HEK293 (cell line): ENCODE measurements around the gene NOVA2.
"Not testable (repeated sequence)": the region's sequence is repeated elsewhere in the genome, so short reads cannot be mapped to it uniquely, and the experiment has no call there.

Experiments
- CTCF ChIA-PET: fragments of 350-600 bp; formaldehyde crosslinking; extraction: SDS; loops from one replicate; lab custom pipeline; 2021; ENCODE audit warnings: antibody characterized with exemption; lab: Yijun Ruan, JAX
- POLR2A ChIA-PET: fragments of 300-600 bp; formaldehyde crosslinking; extraction: SDS; loops from one replicate; lab custom pipeline; 2020; ENCODE audit warnings: antibody characterized with exemption, inconsistent platforms; lab: Yijun Ruan, JAX
- H3K27ac ChIP-seq: fragments of 200-500 bp; sonication (Bioruptor generic); 2 replicates; pipeline ENCODE4 v1.5.1; 2014; ENCODE audit warnings: low read depth, low read length, control low read depth, inconsistent platforms; ENCODE audit errors: extremely low read depth
- H3K36me3 ChIP-seq, 2 experiments: fragments of 200-500 bp in 1 of 2; sonication (Bioruptor generic) in 1 of 2; 1 replicate in 1 of 2; 2 replicates in 1 of 2; pipeline ENCODE4 v1.5.1; 2014 to 2017; ENCODE audit warnings: inconsistent platforms in 2 of 2, low read length in 2 of 2; ENCODE audit not compliant: control insufficient read depth in 2 of 2, insufficient read depth in 1 of 2
- H3K4me1 ChIP-seq: fragments of 200-500 bp; sonication (Bioruptor generic); 2 replicates; pipeline ENCODE4 v1.5.1; 2014; ENCODE audit warnings: mild to moderate bottlenecking, low read length, inconsistent platforms; ENCODE audit not compliant: control insufficient read depth, insufficient read depth
- H3K4me3 ChIP-seq: 2 replicates; pipeline ENCODE4 v1.5.1; 2011; ENCODE audit warnings: low read depth, mild to moderate bottlenecking, control low read depth, low read length, moderate library complexity
- H3K9me3 ChIP-seq: fragments of 200-500 bp; sonication (Bioruptor generic); 2 replicates; pipeline ENCODE4 v1.5.1; 2014; ENCODE audit warnings: low read depth, low read length, inconsistent platforms; ENCODE audit not compliant: control insufficient read depth, insufficient read depth
- BCL11B ChIP-seq: fragments of 450-650 bp; formaldehyde crosslinking; IDR thresholded peaks from 2 replicates; pipeline ENCODE4 v1.5.1; 2016; ENCODE audit warnings: low read depth, missing biosample characterization, missing genetic modification characterization
- FEZF1 ChIP-seq: fragments of 450-650 bp; formaldehyde crosslinking; IDR thresholded peaks from 2 replicates; pipeline ENCODE4 v1.5.1; 2016; ENCODE audit warnings: missing biosample characterization, missing genetic modification characterization
- ZFHX2 ChIP-seq: fragments of 450-650 bp; formaldehyde crosslinking; conservative IDR thresholded peaks from 2 replicates; pipeline ENCODE4 v1.5.1; 2016; ENCODE audit warnings: missing biosample characterization, missing genetic modification characterization
- ZFP41 ChIP-seq: fragments of 450-650 bp; formaldehyde crosslinking; IDR thresholded peaks from 2 replicates; pipeline ENCODE4 v1.5.1; 2016; ENCODE audit warnings: missing biosample characterization, missing genetic modification characterization, borderline replicate concordance
- ZNF121 ChIP-seq: fragments of 450-650 bp; formaldehyde crosslinking; IDR thresholded peaks from 2 replicates; pipeline ENCODE4 v1.5.1; 2016; ENCODE audit warnings: missing biosample characterization, missing genetic modification characterization
- ZNF132 ChIP-seq: fragments of 450-650 bp; formaldehyde crosslinking; IDR thresholded peaks from 2 replicates; pipeline ENCODE4 v1.5.1; 2017; ENCODE audit warnings: missing biosample characterization, missing genetic modification characterization, borderline replicate concordance
- ZNF184 ChIP-seq: fragments of 450-650 bp; IDR thresholded peaks from 2 replicates; pipeline ENCODE4 v1.5.1; 2018; ENCODE audit warnings: missing biosample characterization, mild to moderate bottlenecking, missing genetic modification characterization
- ZNF221 ChIP-seq: fragments of 450-650 bp; formaldehyde crosslinking; IDR thresholded peaks from 2 replicates; pipeline ENCODE4 v1.5.1; 2017; ENCODE audit warnings: missing biosample characterization, missing genetic modification characterization, borderline replicate concordance
- ZNF23 ChIP-seq: fragments of 450-650 bp; formaldehyde crosslinking; IDR thresholded peaks from 2 replicates; pipeline ENCODE4 v1.5.1; 2016; ENCODE audit warnings: missing biosample characterization, missing genetic modification characterization, borderline replicate concordance
- ZNF302 ChIP-seq: fragments of 450-650 bp; formaldehyde crosslinking; IDR thresholded peaks from 2 replicates; pipeline ENCODE4 v1.5.1; 2016; ENCODE audit warnings: missing biosample characterization, missing genetic modification characterization, low read depth
- ZNF416 ChIP-seq: fragments of 450-650 bp; formaldehyde crosslinking; IDR thresholded peaks from 2 replicates; pipeline ENCODE4 v1.5.1; 2016; ENCODE audit warnings: missing biosample characterization, missing genetic modification characterization
- ZNF585B ChIP-seq: fragments of 450-650 bp; formaldehyde crosslinking; IDR thresholded peaks from 2 replicates; pipeline ENCODE4 v1.5.1; 2016; ENCODE audit warnings: missing biosample characterization, missing genetic modification characterization
- ZNF664 ChIP-seq: fragments of 450-650 bp; formaldehyde crosslinking; IDR thresholded peaks from 2 replicates; pipeline ENCODE4 v1.5.1; 2016; ENCODE audit warnings: missing biosample characterization, missing genetic modification characterization
- ZNF768 ChIP-seq: fragments of 450-650 bp; formaldehyde crosslinking; IDR thresholded peaks from 2 replicates; pipeline ENCODE4 v1.5.1; 2018; ENCODE audit warnings: missing biosample characterization, mild to moderate bottlenecking, missing genetic modification characterization
- TF ChIP-seq, protein P1 (sequence below): fragments of 450-650 bp; formaldehyde crosslinking; IDR thresholded peaks from 2 replicates; pipeline ENCODE4 v1.5.1; 2016; ENCODE audit warnings: missing biosample characterization, missing genetic modification characterization
- TF ChIP-seq, protein P2 (sequence below): fragments of 450-650 bp; formaldehyde crosslinking; IDR thresholded peaks from 2 replicates; pipeline ENCODE4 v1.5.1; 2016; ENCODE audit warnings: missing biosample characterization, missing genetic modification characterization
- TF ChIP-seq, protein P3 (sequence below): fragments of 450-650 bp; formaldehyde crosslinking; IDR thresholded peaks from 2 replicates; pipeline ENCODE4 v1.5.1; 2017; ENCODE audit warnings: missing biosample characterization, missing genetic modification characterization

The NOVA2 gene

DNA sequence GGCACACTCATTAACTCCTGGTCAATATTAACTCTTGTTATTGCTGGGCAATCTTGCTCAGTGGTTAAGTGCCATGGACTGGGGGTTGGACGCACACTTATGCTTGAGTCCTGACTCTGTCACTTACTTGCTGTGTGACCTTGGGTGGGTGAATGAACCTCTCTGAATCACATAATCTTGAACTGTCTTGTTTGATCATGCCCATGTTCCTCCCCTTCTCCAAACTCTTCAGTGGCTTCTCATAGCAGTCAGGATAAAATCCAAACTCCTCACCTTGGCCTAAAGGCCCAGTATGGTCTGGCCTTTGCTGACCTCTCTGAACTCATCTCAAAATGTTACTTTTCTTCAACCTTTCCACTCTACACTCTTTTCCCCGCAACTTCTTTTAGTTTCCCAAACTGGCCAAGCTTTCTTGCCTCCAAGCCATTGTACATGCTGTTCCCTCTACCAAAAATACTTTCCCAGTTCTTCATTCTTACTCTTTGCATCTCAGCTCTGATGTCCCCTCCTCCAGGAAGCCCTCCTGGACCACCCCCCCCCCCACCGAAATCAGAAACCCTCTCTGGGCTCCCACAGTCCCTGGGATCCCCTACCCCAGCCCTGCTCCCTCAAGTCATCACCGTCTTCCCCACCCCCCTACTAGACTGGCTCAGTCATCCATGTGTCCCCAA is 73.6 kb downstream of the NOVA2 start:
- no peaks in the 10 kb centered on the region for H3K9me3 ChIP-seq
- POLR2A ChIA-PET, result no interaction called here
- TF ChIP-seq ZNF768 (tag by site-specific recombination), result peak; percentile 96
- TF ChIP-seq, protein P1, sequence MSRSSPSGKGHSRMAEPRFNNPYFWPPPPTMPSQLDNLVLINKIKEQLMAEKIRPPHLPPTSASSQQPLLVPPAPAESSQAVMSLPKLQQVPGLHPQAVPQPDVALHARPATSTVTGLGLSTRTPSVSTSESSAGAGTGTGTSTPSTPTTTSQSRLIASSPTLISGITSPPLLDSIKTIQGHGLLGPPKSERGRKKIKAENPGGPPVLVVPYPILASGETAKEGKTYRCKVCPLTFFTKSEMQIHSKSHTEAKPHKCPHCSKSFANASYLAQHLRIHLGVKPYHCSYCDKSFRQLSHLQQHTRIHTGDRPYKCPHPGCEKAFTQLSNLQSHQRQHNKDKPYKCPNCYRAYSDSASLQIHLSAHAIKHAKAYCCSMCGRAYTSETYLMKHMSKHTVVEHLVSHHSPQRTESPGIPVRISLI (tag by site-specific recombination), result no peak
- TF ChIP-seq ZNF416 (tag by site-specific recombination), result no peak
- no peak for TF ChIP-seq BCL11B
- no peak for TF ChIP-seq ZNF132 (tag by site-specific recombination)
- no peak for TF ChIP-seq ZNF221 (tag by site-specific recombination)
- no peak for TF ChIP-seq FEZF1
- TF ChIP-seq, protein P2, sequence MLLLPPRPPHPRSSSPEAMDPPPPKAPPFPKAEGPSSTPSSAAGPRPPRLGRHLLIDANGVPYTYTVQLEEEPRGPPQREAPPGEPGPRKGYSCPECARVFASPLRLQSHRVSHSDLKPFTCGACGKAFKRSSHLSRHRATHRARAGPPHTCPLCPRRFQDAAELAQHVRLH (tag by site-specific recombination), result 0 out of 2 replicates have a peak, but pooled peaks have one; percentile 49
- H3K36me3 ChIP-seq, result peaks cover 32 to 49% of the 10 kb centered on the region in 2 experiments; a peak in 2 of 3 replicates
- H3K27ac ChIP-seq, result no peak overlapping the region
- no peak overlapping the region for H3K4me3 ChIP-seq
- CTCF ChIA-PET, result interaction anchor here (0.6 to 3.4 kb wide), 3 partner anchors 13 to 441 kb away, joined by 3 to 25 read pairs (median 3); no protein-coding TSS in a partner anchor
- peaks cover 9% of the 10 kb centered on the region; the same call in 1 of the 2 replicates for H3K4me1 ChIP-seq

DNA sequence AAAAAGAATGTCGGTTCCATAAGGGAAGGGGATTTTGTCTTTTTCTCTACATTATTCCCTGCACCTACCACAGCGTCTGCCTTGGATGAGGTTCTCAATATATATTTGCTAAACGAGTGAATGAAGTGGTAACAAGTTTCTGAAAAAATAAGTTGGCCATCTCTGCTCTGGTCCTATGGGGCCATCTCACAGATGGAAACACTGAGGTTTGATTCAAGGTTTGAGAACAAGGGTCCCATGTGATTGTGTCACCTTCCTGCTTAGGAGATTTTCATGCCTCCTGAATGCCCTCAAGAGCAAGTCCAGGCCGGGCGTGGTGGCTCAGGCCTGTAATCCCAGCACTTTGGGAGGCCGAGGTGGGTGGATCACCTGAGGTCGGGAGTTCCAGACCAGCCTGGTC is 74.4 kb downstream of the NOVA2 start:
- POLR2A ChIA-PET, result no interaction called here
- Histone ChIP-seq H3K4me1 (peaks cover 9% of the 10 kb centered on the region; the same call in 1 of the 2 replicates), H3K9me3 (no peaks in the 10 kb centered on the region), H3K36me3 (peaks cover 33 to 53% of the 10 kb centered on the region in 2 experiments; a peak in 2 of 3 replicates), H3K27ac (no peak overlapping the region), H3K4me3 (no peak overlapping the region)
- CTCF ChIA-PET, result no interaction called here
- no peak for TF ChIP-seq ZFHX2
- no peak for TF ChIP-seq ZFP41 (tag by site-specific recombination)
- TF ChIP-seq ZNF184, result no peak
- TF ChIP-seq, protein P3, sequence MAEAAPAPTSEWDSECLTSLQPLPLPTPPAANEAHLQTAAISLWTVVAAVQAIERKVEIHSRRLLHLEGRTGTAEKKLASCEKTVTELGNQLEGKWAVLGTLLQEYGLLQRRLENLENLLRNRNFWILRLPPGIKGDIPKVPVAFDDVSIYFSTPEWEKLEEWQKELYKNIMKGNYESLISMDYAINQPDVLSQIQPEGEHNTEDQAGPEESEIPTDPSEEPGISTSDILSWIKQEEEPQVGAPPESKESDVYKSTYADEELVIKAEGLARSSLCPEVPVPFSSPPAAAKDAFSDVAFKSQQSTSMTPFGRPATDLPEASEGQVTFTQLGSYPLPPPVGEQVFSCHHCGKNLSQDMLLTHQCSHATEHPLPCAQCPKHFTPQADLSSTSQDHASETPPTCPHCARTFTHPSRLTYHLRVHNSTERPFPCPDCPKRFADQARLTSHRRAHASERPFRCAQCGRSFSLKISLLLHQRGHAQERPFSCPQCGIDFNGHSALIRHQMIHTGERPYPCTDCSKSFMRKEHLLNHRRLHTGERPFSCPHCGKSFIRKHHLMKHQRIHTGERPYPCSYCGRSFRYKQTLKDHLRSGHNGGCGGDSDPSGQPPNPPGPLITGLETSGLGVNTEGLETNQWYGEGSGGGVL (tag by site-specific recombination), result no peak
- no peak for TF ChIP-seq ZNF23 (tag by site-specific recombination)
- TF ChIP-seq ZNF585B, result no peak
- TF ChIP-seq ZNF302, result no peak

DNA sequence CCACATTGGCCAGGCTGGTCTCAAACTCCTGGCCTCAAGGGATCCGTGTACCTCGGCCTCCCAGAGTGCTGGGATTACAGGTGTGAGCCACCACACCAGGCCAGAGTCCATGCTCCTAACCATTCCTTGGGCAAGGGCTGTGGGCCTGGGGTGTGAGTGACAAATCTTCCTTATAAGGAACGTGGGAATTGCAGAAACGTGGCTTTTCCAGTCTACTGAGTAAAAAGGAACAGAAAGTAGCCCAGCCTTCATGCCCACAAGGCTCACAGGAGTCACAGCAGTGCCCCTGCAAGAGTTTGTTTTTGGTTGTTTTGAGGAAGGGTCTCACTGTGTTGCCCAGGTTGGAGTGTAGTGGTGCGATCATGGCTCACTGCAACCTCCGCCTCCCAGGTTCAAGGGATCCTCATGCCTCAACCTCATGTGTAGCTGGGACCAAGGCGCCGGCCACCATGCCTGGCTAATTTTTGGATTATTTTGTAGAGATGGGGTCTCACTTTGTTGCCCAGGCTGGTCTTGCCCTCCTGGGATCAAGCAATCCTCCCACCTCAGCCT is 76.3 kb downstream of the NOVA2 start:
- H3K36me3 ChIP-seq, result peaks cover 33 to 58% of the 10 kb centered on the region in 2 experiments; a peak in 2 of 3 replicates
- TF ChIP-seq ZNF121 (tag by site-specific recombination) (peak; percentile 88), ZNF664 (no peak)
- 0 out of 2 replicates have a peak, but pooled peaks cover 4% of the 10 kb centered on the region for H3K4me1 ChIP-seq
- POLR2A ChIA-PET, result no interaction called here
- no peaks in the 10 kb centered on the region for H3K9me3 ChIP-seq
- CTCF ChIA-PET, result interaction anchor here (1.3 kb wide), 1 partner anchor 11 kb away, joined by 3 read pairs; the partner anchor contains the start of gene IRF2BP1
- no peak overlapping the region for H3K4me3 ChIP-seq
- H3K27ac ChIP-seq, result no peak overlapping the region

DNA sequence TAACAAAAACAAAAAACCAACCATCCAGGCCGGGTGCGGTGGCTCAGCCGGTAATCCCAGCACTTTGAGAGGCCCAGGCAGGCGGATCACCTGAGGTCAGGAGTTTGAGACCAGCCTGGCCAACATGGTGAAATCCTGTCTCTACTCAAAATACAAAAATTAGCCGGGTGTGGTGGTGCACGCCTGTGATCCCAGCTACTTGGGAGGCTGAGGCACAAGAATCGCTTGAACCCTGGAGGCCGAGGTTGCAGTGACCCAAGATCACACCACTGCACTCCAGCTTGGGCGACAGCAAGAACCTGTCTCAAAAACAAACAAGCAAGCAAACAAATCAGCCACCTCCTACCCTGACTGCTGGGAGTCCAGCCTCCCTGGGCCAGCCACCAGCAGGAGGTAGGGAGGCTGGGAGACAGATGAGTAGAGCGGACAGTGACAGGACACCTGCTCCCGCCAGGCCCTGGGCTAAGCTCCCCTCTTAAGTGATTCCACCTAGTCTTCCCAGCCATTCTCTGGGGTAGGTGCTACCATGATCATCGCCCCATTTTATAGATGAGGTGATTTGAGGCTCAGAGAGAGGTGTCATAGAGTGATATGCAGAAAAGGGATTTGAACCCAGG is 77.6 kb downstream of the NOVA2 start:
- H3K9me3 ChIP-seq, POLR2A ChIA-PET, H3K27ac ChIP-seq, H3K4me3 ChIP-seq, H3K4me1 ChIP-seq: not testable (repeated sequence)
- CTCF ChIA-PET, result interaction anchor here (1.0 to 1.3 kb wide), 2 partner anchors 9 to 10 kb away, joined by 3 read pairs; partner anchors contain the start of gene IRF2BP1
- peaks cover 36 to 61% of the 10 kb centered on the region in 2 experiments; a peak in 2 of 3 replicates for H3K36me3 ChIP-seq
